ENCODE data around the gene SYNE1. TPM values are rescaled to one million over a fixed set of nuclear protein-coding genes. Genes with fewer than 3 reads are reported as not detected.

The SYNE1 gene
- total RNA-seq, 2 experiments from 2014 or later, result 29.5 to 35.1 TPM

DNA sequence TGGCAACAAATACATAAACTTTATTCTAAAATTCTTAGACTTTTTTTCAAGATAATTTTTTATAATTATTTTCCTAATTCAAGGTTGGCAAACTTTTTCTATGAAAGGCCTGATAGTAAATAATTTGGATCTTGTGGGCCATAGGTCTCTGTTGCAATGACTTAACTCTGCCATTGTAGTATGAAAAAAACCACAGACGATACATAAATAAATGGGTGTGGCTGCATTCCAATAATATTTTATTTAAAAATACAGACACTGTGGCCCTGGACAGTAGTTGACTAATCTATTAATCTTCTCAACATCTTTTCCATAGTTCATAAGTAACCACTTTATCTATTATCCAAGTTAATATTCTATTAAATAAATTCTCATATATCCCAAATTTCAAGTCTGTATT lies 281.1 kb downstream of the SYNE1 start:
- DNase-seq (no peak), ATAC-seq (no peak)
- ChIA-PET CTCF (no interaction called here), POLR2A (no interaction called here)
- TF ChIP-seq, protein P1, sequence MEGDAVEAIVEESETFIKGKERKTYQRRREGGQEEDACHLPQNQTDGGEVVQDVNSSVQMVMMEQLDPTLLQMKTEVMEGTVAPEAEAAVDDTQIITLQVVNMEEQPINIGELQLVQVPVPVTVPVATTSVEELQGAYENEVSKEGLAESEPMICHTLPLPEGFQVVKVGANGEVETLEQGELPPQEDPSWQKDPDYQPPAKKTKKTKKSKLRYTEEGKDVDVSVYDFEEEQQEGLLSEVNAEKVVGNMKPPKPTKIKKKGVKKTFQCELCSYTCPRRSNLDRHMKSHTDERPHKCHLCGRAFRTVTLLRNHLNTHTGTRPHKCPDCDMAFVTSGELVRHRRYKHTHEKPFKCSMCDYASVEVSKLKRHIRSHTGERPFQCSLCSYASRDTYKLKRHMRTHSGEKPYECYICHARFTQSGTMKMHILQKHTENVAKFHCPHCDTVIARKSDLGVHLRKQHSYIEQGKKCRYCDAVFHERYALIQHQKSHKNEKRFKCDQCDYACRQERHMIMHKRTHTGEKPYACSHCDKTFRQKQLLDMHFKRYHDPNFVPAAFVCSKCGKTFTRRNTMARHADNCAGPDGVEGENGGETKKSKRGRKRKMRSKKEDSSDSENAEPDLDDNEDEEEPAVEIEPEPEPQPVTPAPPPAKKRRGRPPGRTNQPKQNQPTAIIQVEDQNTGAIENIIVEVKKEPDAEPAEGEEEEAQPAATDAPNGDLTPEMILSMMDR (IDR thresholded peaks at IDR 0.05), result no peak
- no peaks in the 10 kb centered on the region for H3K27me3 Mint-ChIP-seq
- no peak overlapping the region for H3K4me3 Mint-ChIP-seq
- peaks cover 2% of the 10 kb centered on the region for H3K4me1 Mint-ChIP-seq (ENCODE audit: low read depth)
- no peaks in the 10 kb centered on the region for H3K9me3 Mint-ChIP-seq
- no peak overlapping the region for H3K27ac Mint-ChIP-seq
- intact Hi-C loops (cut with micrococcal nuclease), result no loop called here
- no peaks in the 10 kb centered on the region for H3K36me3 Mint-ChIP-seq (ENCODE audit: low read depth)

- Mint-ChIP-seq H3K9me3 (no peaks in the 10 kb centered on the region), H3K4me3 (no peak overlapping the region), H3K27me3 (no peaks in the 10 kb centered on the region), H3K27ac (no peak overlapping the region), H3K4me1 (ENCODE audit: low read depth) (peaks cover 2% of the 10 kb centered on the region), H3K36me3 (ENCODE audit: low read depth) (no peaks in the 10 kb centered on the region)
- ChIA-PET POLR2A (no interaction called here), CTCF (interaction anchor here (0.6 to 2.4 kb wide), 2 partner anchors 17 to 765 kb away, joined by 3 to 11 read pairs; no protein-coding TSS in a partner anchor)
- no peak for DNase-seq
- intact Hi-C loops (cut with micrococcal nuclease), result no loop called here
- TF ChIP-seq, protein P1 (IDR thresholded peaks at IDR 0.05), result no peak
- no peak for ATAC-seq
These were observed 282.0 kb downstream of the SYNE1 start for GRCh38 chr6:152355166-152355565.

- CTCF ChIA-PET, result interaction anchor here (1.0 to 2.4 kb wide), 2 partner anchors 10 to 16 kb away, joined by 4 to 11 read pairs; no protein-coding TSS in a partner anchor
- intact Hi-C loops (cut with micrococcal nuclease), result no loop called here
- POLR2A ChIA-PET, result no interaction called here
- H3K27me3 Mint-ChIP-seq, result no peaks in the 10 kb centered on the region
- DNase-seq (no peak), ATAC-seq (no peak)
- no peaks in the 10 kb centered on the region for H3K9me3 Mint-ChIP-seq
- H3K36me3 Mint-ChIP-seq (ENCODE audit: low read depth), result no peaks in the 10 kb centered on the region
- H3K27ac Mint-ChIP-seq, result no peak overlapping the region
- H3K4me3 Mint-ChIP-seq, result no peak overlapping the region
- TF ChIP-seq, protein P1 (IDR thresholded peaks at IDR 0.05), result no peak
- peaks cover 2% of the 10 kb centered on the region for H3K4me1 Mint-ChIP-seq (ENCODE audit: low read depth)
These were observed 283.7 kb downstream of the SYNE1 start for GRCh38 chr6:152353440-152353839.

- no peaks in the 10 kb centered on the region for H3K36me3 Mint-ChIP-seq (ENCODE audit: low read depth)
- CTCF ChIA-PET, result interaction anchor here (1.3 to 2.8 kb wide), 3 partner anchors 13 to 59 kb away, joined by 3 to 25 read pairs (median 4); no protein-coding TSS in a partner anchor
- intact Hi-C loops (cut with micrococcal nuclease), result no loop called here
These were observed 285.4 kb downstream of the SYNE1 start for GRCh38 chr6:152351742-152352141.

GRCh38 chr6:152351110-152351509 lies 286.1 kb downstream of the SYNE1 start:
- intact Hi-C loops (cut with micrococcal nuclease), result no loop called here
- ChIA-PET POLR2A (interaction anchor here (0.9 kb wide), 1 partner anchor 881 kb away, joined by 3 read pairs; no protein-coding TSS in a partner anchor), CTCF (interaction anchor here (0.6 to 2.8 kb wide), 4 partner anchors 12 to 59 kb away, joined by 3 to 25 read pairs (median 4); no protein-coding TSS in a partner anchor)
- peaks cover 2% of the 10 kb centered on the region for H3K4me1 Mint-ChIP-seq (ENCODE audit: low read depth)
- ATAC-seq (no peak), DNase-seq (no peak)
- no peak overlapping the region for H3K27ac Mint-ChIP-seq
- H3K27me3 Mint-ChIP-seq, result peaks cover 1% of the 10 kb centered on the region
- TF ChIP-seq, protein P1 (IDR thresholded peaks at IDR 0.05), result no peak
- H3K36me3 Mint-ChIP-seq (ENCODE audit: low read depth), result no peaks in the 10 kb centered on the region
- H3K4me3 Mint-ChIP-seq, result no peak overlapping the region
- no peaks in the 10 kb centered on the region for H3K9me3 Mint-ChIP-seq

More at GRCh38 chr6:152351742-152352141, 285.4 kb downstream of the SYNE1 start:
- no peak overlapping the region for H3K4me3 Mint-ChIP-seq
- H3K9me3 Mint-ChIP-seq, result no peaks in the 10 kb centered on the region
- POLR2A ChIA-PET, result no interaction called here
- no peak for DNase-seq
- peaks cover 1% of the 10 kb centered on the region for H3K27me3 Mint-ChIP-seq
- no peak for ATAC-seq
- TF ChIP-seq, protein P1 (IDR thresholded peaks at IDR 0.05), result no peak
- H3K4me1 Mint-ChIP-seq (ENCODE audit: low read depth), result peaks cover 2% of the 10 kb centered on the region
- H3K27ac Mint-ChIP-seq, result no peak overlapping the region

All from activated CD8-positive, alpha-beta T cell treated with anti-CD3 and anti-CD28 coated beads for 36 hours (primary cell).